HG03520 (cell line): ENCODE measurements around the gene PIGC.
"Not testable (repeated sequence)": the region's sequence is repeated elsewhere in the genome, so short reads cannot be mapped to it uniquely, and the experiment has no call there.

Source experiments
- ATAC-seq: cut with Tn5 transposase; IDR thresholded peaks from one replicate; pipeline ENCODE4 v1.9.1; 2021; ENCODE audit warnings: mild to moderate bottlenecking, moderate library complexity; ENCODE audit not compliant: unreplicated experiment

PIGC gene

GRCh38 chr1:172467446-172467845 lies 23.6 kb upstream of the PIGC start:
- no peak for ATAC-seq

- no peak for ATAC-seq
Measured at GRCh38 chr1:172466795-172467407, 23.0 kb upstream of the PIGC start.

- no peak for ATAC-seq
Measured at GRCh38 chr1:172465617-172466016, 21.7 kb upstream of the PIGC start.

GRCh38 chr1:172460887-172461315 lies 17.0 kb upstream of the PIGC start:
- ATAC-seq = no peak

- no peak for ATAC-seq
Measured at GRCh38 chr1:172460177-172460576, 16.3 kb upstream of the PIGC start.

- ATAC-seq = no peak
Measured at GRCh38 chr1:172457479-172458130, 13.7 kb upstream of the PIGC start.

- no peak for ATAC-seq
Measured at GRCh38 chr1:172456344-172456769, 12.5 kb upstream of the PIGC start.

GRCh38 chr1:172455451-172455850 lies 11.6 kb upstream of the PIGC start:
- ATAC-seq = no peak

- no peak for ATAC-seq
Measured at GRCh38 chr1:172453607-172454006, 9.7 kb upstream of the PIGC start.

GRCh38 chr1:172453153-172453545 lies 9.3 kb upstream of the PIGC start:
- ATAC-seq = no peak

GRCh38 chr1:172452536-172453152 lies 8.8 kb upstream of the PIGC start:
- no peak for ATAC-seq

- ATAC-seq = no peak
Measured at GRCh38 chr1:172451002-172451443, 7.2 kb upstream of the PIGC start.

GRCh38 chr1:172450524-172450885 lies 6.6 kb upstream of the PIGC start:
- ATAC-seq = no peak

- peak; percentile 87 for ATAC-seq
Measured at GRCh38 chr1:172449585-172450523, 6.0 kb upstream of the PIGC start.

- ATAC-seq = no peak
Measured at GRCh38 chr1:172448995-172449584, 5.2 kb upstream of the PIGC start.

- no peak for ATAC-seq
Measured at GRCh38 chr1:172447641-172448040, 3.8 kb upstream of the PIGC start.

GRCh38 chr1:172446547-172446946 lies 2.7 kb upstream of the PIGC start:
- no peak for ATAC-seq

GRCh38 chr1:172442843-172443565 lies 865 bp downstream of the PIGC start:
- ATAC-seq = no peak

- no peak for ATAC-seq
Measured at GRCh38 chr1:172442404-172442803, 1.5 kb downstream of the PIGC start.

GRCh38 chr1:172437183-172437582 lies 6.7 kb downstream of the PIGC start:
- not testable (repeated sequence) for ATAC-seq
